Neuron (in vitro differentiated cells): ENCODE data around the gene RTN4RL2.
A peak's percentile ranks its signal among the peaks of the same experiment; 100 is the strongest.

Source experiments
- H2AFZ ChIP-seq: one replicate; pipeline ENCODE4 v1.6.1; 2013; ENCODE audit warnings: low read depth, mild to moderate bottlenecking, inconsistent platforms, low read length, moderate library complexity
- H3K27me3 ChIP-seq: one replicate; pipeline ENCODE4 v1.6.1; 2013; ENCODE audit warnings: low read length; ENCODE audit not compliant: insufficient read depth
- H3K36me3 ChIP-seq: one replicate; pipeline ENCODE4 v1.6.1; 2013; ENCODE audit warnings: low read length; ENCODE audit not compliant: insufficient read depth
- H3K4me1 ChIP-seq: one replicate; pipeline ENCODE4 v1.6.1; 2013; ENCODE audit warnings: low read length; ENCODE audit not compliant: insufficient read depth
- H3K4me3 ChIP-seq: 2 replicates; pipeline ENCODE4 v1.5.1; 2013; ENCODE audit warnings: mild to moderate bottlenecking, low read length, moderate library complexity
- H3K9me3 ChIP-seq: one replicate; pipeline ENCODE4 v1.6.1; 2013; ENCODE audit warnings: low read length

RTN4RL2 gene

DNA sequence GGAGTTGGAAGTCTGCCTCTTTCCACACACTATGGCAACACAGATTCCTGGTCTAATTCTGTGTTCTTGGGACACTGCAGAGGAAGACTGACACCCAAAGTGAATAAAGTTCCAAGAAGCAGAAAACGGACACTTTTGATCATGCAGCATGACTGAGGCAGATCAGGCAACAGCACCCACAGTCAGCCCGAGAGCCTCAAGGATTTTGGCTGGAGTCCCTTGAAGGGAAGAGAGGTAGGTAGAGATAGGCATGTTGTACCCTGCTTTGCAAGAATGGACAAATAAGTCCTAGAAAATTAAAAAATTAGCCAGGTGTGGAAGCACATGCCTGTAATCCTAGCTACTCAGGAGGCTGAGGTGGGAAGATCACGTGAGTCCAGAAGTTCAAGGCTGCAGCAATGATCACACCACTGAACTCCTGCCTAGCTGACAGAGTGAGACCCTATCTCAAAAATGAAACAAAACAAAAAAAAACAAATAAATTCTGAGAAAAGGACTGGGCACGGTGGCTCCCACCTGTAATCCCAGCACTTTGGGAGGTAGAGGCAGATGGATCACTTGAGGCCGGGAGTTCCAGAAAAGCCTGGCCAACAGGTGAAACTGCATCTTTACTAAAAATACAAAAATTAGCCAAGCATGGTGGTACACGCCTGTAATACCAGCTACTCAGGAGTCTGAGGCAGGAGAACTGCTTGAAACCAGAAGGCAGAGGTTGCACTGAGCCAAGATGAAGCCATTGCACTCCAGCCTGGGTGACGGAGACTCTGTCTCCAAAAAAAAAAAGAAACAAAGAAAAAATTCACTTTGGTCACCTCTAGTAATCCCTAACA, 48.2 kb downstream of the RTN4RL2 start:
- Histone ChIP-seq H3K27me3 (no peaks in the 10 kb centered on the region), H2AFZ (no peak overlapping the region), H3K36me3 (no peaks in the 10 kb centered on the region), H3K4me1 (no peaks in the 10 kb centered on the region), H3K9me3 (no peaks in the 10 kb centered on the region), H3K4me3 (no peak overlapping the region)

DNA sequence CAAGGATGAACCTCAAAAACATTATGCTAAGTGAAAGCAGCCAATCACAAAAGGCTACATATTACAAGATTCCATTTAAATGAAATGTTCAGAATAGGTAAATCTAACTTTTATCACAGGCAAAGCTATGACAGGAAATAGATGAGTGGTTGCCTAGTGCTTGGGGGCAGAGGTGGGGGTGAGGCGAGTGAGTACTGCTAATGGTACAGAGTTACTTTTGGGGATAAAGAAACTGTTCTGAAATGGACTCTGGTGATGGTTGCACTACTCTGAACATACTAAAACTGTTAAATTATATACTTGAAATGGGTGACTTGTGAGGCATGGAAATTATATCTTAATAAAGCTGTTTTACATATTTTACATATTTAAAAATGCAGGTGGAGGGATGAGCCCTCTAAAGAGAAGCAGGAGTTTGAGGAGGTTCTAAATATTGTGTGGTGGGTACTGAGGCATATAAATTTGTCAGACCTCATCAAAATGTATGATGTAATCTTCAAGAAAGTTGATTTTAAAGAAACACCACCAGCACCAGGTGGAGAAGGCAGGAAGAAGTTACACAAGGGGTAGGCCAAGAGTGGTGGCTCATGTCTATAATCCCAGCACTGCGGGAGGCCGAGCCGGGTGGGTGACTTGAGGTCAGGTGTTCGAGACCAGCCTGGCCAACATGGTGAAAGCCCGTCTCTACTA, 51.6 kb downstream of the RTN4RL2 start:
- Histone ChIP-seq H3K9me3 (no peaks in the 10 kb centered on the region), H3K4me1 (peaks cover 12% of the 10 kb centered on the region), H3K4me3 (no peak overlapping the region), H2AFZ (no peak overlapping the region), H3K27me3 (no peaks in the 10 kb centered on the region), H3K36me3 (no peaks in the 10 kb centered on the region)

DNA sequence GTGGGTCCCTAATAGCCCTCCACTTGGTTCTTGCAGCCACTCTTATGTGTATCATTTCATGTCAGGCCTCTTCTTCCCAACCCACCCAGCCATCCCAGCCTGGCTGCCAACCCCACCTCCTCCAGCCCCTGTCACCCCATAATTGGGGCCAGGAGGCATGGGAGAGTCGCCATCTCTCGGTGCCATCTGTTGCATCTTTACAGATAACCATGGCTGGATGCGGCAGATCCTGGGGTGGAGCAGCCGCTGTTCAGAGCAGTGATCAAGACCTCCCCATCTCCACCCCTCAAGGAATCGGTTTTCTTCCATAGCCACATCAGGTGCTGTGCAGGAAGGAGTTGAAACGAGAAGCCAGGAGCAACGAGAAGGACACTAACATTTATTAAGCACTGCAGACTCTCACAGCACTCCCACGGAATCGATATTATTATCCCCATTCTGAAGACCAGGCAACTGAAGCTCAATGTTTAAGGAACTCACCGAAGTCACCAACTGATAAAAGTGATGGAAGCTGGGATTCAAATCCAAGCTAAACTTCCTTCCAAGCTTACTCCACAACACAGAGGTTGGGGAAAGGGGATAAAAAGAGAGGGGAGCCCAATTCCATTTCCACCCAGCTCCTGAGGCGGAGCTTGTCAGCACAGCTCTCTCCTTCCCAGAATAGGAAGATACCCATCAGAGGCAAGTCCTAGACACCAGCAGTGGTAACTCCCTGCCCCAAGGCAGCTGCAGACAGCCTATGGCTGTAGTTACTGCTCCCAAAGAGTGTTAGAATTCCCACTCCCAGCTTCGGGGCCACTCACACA, 52.5 kb downstream of the RTN4RL2 start:
- H3K4me1 ChIP-seq, result peaks cover 12% of the 10 kb centered on the region
- no peaks in the 10 kb centered on the region for H3K27me3 ChIP-seq
- no peaks in the 10 kb centered on the region for H3K36me3 ChIP-seq
- H3K4me3 ChIP-seq, result no peak overlapping the region
- no peaks in the 10 kb centered on the region for H3K9me3 ChIP-seq
- H2AFZ ChIP-seq, result no peak overlapping the region

DNA sequence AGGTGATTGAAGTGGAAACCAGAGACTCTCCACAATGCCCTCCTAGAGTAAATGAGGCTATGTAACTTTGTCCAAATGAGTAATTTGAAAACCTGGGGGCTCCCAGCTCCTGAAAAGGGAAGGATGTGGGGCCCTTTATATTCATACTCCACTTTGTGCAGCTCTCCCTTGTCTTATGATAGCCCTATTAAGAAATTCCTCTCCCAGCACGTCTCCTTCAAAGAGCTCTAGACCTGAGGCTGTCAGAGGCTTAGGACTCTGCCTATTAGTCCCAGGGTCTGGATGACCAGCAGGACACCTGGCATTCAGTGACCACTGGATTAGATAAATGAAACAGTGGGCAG, 53.1 kb downstream of the RTN4RL2 start:
- H3K4me3 ChIP-seq, result no peak overlapping the region
- H2AFZ ChIP-seq, result no peak overlapping the region
- no peaks in the 10 kb centered on the region for H3K9me3 ChIP-seq
- H3K27me3 ChIP-seq, result no peaks in the 10 kb centered on the region
- H3K36me3 ChIP-seq, result no peaks in the 10 kb centered on the region
- H3K4me1 ChIP-seq, result peaks cover 12% of the 10 kb centered on the region

DNA sequence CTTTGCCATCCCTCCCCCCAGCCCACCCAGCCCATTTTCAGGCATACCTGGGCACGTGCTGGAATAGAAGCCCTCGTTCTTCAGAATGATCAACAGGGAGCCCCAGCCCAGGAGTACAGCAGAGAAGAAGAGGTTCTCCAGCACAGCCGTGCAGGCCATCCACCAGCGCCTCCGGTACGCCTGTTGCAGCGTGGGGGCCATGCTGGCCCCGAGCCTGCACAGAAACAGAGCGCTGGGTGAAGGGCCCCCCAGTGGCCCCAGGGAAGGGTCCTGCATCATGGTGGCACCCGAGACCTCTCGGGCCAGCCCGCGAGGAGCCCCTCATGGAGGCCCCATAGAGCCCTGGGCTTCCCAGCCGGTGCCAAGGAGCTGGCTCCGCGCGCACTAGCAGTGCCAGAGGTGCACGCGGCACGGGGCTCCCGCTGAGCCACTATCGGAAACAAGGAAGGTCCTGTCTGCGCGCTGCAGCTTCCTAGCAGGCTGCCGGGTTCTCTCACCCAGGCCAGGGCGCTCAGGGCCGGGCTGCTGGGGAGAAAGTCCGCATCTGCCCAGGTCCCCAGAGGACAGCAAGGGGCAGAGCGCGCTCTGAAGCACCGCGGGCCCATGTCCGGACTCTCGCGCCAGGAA, 53.7 kb downstream of the RTN4RL2 start:
- peak overlapping the region; percentile 91 for H2AFZ ChIP-seq
- H3K4me3 ChIP-seq, result no peak overlapping the region
- H3K27me3 ChIP-seq, result no peaks in the 10 kb centered on the region
- no peaks in the 10 kb centered on the region for H3K9me3 ChIP-seq
- H3K4me1 ChIP-seq, result peaks cover 12% of the 10 kb centered on the region
- H3K36me3 ChIP-seq, result no peaks in the 10 kb centered on the region

DNA sequence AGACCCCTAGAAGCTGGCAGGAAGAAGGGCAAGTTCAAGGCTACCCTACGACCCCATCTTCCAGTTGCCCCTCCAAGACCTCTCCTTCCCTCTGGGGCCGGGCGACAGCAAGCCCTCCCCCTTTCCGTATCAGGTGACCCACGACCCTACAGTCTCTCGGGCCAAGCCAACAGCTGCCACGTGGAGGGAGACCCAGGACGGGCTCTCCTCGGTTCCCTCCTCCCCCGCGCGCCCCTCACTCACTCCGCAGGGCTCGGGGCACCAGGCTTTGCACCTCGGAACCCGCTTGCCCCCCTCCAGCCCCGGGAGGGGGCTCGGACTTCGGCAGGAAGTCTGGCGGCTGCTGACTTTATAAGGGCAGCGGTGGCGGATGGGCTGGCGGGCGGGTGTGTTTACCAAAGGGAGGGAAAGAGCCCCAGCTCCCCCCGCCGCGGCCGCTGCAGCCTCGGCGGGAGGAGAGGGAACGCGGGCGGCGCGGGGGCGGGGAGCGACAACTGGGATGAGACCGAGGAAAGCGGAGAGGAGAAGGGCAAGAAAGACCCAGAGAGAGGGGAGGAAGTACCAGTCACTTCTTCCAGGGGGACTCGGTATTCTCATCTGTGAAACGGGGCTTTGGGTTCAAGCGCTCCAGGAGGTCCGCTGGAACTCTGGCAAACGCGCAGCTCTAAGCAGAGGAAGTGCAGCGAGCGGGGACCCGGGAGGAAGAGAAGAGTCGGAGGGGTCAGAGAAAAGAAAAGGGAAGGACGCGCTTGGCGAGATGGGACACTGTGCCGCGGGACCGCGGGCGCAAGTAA, 54.4 kb downstream of the RTN4RL2 start:
- peak overlapping the region; percentile 91 for H2AFZ ChIP-seq
- peak overlapping the region; percentile 57 for H3K4me3 ChIP-seq
- no peaks in the 10 kb centered on the region for H3K36me3 ChIP-seq
- no peaks in the 10 kb centered on the region for H3K9me3 ChIP-seq
- H3K27me3 ChIP-seq, result no peaks in the 10 kb centered on the region
- H3K4me1 ChIP-seq, result peaks cover 12% of the 10 kb centered on the region

DNA sequence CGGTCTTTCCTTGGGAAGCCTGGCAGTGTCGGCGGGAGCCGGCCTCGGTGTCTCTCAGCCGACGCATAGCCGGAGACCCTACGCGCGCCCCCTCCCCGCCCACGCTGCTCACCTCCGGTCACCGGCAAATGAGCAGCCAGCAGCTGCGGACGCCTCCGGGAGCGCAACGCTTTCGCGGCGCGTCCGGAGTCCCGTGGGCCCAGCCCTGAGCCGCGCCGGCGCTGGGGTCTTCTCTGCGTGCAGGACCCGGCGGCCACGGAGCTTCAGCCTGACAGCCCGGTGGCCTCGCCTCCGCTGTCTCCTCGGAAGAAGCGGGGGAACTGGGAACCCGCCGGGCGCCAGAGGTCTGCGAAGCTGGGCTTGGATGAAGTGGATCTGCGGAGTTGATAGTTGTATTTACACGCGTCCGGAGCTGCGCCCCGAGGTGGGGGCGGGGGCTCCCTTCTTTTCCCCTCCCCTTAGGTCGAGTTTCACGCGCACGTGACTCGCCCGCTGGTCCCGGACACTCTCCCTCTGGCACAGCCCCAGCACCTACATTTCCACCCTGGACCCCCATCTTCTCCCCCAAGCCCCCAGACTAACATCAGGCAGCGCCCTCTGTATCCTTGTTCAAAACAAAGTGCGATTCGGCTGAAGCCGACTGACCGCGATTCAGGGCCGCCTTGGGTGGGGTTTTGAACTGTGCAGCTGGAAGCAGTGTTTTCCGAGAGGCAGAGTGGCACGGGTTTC, 55.2 kb downstream of the RTN4RL2 start, which contains the start of gene SLC43A1:
TSS of gene SLC43A1 (minus strand) at position 371 of the 729 bp plus-strand sequence. CDS start 1,591 bp downstream, outside the sequence.
- Histone ChIP-seq H2AFZ (peak within 1 kb of the TSS; percentile 91), H3K4me1 (peaks cover 12% of the 10 kb centered on the region), H3K36me3 (no peaks in the 10 kb centered on the region), H3K4me3 (peak within 1 kb of the TSS; percentile 57), H3K9me3 (no peaks in the 10 kb centered on the region), H3K27me3 (no peaks in the 10 kb centered on the region)

DNA sequence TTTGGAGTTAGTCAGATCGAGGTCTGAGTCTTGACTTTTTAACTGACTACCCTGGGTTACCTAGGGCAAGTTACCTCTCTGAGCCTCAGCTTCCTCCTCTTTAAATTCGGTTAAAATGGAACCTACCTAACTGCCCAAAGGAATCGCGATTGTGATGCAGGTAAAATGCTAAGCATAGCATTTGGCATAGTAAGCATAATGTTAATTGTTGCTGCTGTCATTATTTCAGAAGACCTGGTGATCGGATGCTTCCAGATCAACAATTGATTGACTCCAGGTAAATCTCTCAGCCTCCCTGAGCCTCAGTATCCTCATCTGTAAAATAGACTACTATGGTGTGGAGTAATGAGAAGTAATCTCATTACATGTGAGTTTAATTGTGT, 55.7 kb downstream of the RTN4RL2 start:
- peaks cover 12% of the 10 kb centered on the region for H3K4me1 ChIP-seq
- H3K9me3 ChIP-seq, result no peaks in the 10 kb centered on the region
- H3K36me3 ChIP-seq, result no peaks in the 10 kb centered on the region
- H2AFZ ChIP-seq, result peak overlapping the region; percentile 91
- peak overlapping the region; percentile 57 for H3K4me3 ChIP-seq
- H3K27me3 ChIP-seq, result no peaks in the 10 kb centered on the region

DNA sequence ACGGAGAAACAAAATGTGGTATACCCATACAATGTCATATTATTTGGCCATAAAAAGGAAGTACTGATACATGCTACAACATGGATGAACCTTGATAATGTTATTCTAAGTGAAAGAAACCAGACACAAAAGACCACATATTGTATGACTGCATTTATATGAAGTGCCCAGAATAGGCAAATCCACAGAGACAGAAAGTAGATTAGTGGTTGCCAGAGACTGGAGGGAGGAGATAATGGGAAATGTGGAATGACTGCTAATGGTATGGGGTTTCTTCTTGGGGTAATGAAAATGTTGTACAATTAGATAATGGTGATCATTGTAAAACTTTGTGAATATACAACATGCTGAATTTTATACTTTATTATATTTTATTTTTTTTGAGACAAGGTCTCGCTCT, 60.8 kb downstream of the RTN4RL2 start:
- H3K4me1 ChIP-seq, result peaks cover under 1% of the 10 kb centered on the region
- peaks cover 3% of the 10 kb centered on the region for H3K36me3 ChIP-seq
- no peaks in the 10 kb centered on the region for H3K9me3 ChIP-seq
- H2AFZ ChIP-seq, result no peak overlapping the region
- no peaks in the 10 kb centered on the region for H3K27me3 ChIP-seq
- no peak overlapping the region for H3K4me3 ChIP-seq

DNA sequence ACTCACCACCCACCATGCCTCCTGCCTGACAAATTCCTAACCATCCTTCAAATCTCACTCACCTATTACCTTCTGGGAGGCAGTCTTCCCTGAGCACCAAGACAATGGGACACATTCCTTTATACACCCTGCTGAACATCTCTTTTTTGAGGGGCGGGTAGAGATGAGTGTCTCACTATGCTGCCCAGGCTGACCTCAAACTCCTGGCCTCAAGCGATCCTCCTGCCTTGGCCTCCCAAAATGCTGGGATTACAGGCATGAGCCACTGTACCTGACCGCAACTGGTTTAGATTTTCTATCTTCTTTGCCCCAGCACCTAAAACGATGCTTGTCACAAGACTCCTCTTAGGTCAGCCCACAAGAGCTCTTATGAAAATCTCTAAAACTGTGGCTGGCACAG, 63.1 kb downstream of the RTN4RL2 start:
- Histone ChIP-seq H3K9me3 (no peaks in the 10 kb centered on the region), H3K4me1 (peaks cover 5% of the 10 kb centered on the region), H3K27me3 (no peaks in the 10 kb centered on the region), H2AFZ (no peak overlapping the region), H3K36me3 (peaks cover 3% of the 10 kb centered on the region), H3K4me3 (no peak overlapping the region)
